ENCODE data around the gene FAM50B. TPM values are rescaled to one million over a fixed set of nuclear protein-coding genes. Genes with fewer than 3 reads are reported as not detected.

The FAM50B gene
- total RNA-seq, 1 experiment from 2014 or later = 3.3 TPM

GRCh38 chr6:3816251-3816650 is 32.9 kb upstream of the FAM50B start:
- H3K18ac ChIP-seq (ENCODE audit: insufficient read length, low read depth, low read length) = no peak overlapping the region
- no peak overlapping the region for H3K14ac ChIP-seq (ENCODE audit: insufficient read depth, low read length)
- no peak overlapping the region for H3K23ac ChIP-seq (ENCODE audit: insufficient read length, low read depth, low read length)
- no peaks in the 10 kb centered on the region for H3K27me3 ChIP-seq (ENCODE audit: insufficient read depth, low read length)
- Mint-ChIP-seq H3K4me1 (peaks cover 33 to 36% of the 10 kb centered on the region in 2 experiments), H3K9me3 (0 out of 5 replicates have a peak, but pooled peaks cover 0 to 2% of the 10 kb centered on the region in 2 experiments), H3K36me3 (ENCODE audit: insufficient read depth in 1 of 3, low read depth in 3 of 3) (no peaks in the 10 kb centered on the region; a peak in 2 of 7 replicates), H3K4me3 (no peak overlapping the region), H3K27me3 (ENCODE audit: low read depth) (peaks cover 10% of the 10 kb centered on the region), H3K27ac (no peak overlapping the region)
- H2AFZ ChIP-seq (ENCODE audit: low read length) = no peak overlapping the region
- no peak overlapping the region for H4K91ac ChIP-seq (ENCODE audit: insufficient read length, low read depth, low read length)
- H2BK12ac ChIP-seq (ENCODE audit: insufficient read length, low read depth, low read length) = no peak overlapping the region
- H3K79me1 ChIP-seq (ENCODE audit: insufficient read depth, low read depth, low read length, poor library complexity, severe bottlenecking) = no peaks in the 10 kb centered on the region
- H3T11ph ChIP-seq (ENCODE audit: low read length) = no peak overlapping the region
- H3K79me2 ChIP-seq (ENCODE audit: insufficient read depth, low read length) = no peaks in the 10 kb centered on the region
- H3K56ac ChIP-seq (ENCODE audit: insufficient read length, low read depth, low read length) = no peak overlapping the region
- TF ChIP-seq CTCF (conservative IDR thresholded peaks at IDR 0.05) = no peak
- H2BK20ac ChIP-seq (ENCODE audit: low read depth, low read length, poor library complexity, severe bottlenecking) = no peak overlapping the region
- no peak overlapping the region for H3K27ac ChIP-seq (ENCODE audit: insufficient read length, low read depth, low read length)
- H3K4ac ChIP-seq (ENCODE audit: low read depth, low read length) = no peak overlapping the region
- no peak overlapping the region for H3K9ac ChIP-seq (ENCODE audit: extremely low read depth, insufficient read length, low read length)
- no peaks in the 10 kb centered on the region for H3K23me2 ChIP-seq (ENCODE audit: insufficient read length, low read depth, low read length, poor library complexity, severe bottlenecking)
- no peak overlapping the region for H4K8ac ChIP-seq (replicated peaks; ENCODE audit: insufficient read length, low read depth, low read length)
- no peak overlapping the region for H4K5ac ChIP-seq (ENCODE audit: insufficient read length, low read depth, low read length)
- WGBS (ENCODE audit: extremely low coverage, insufficient read length, low lambda C conversion rate) = no CpG with 5 or more reads among the region's 2 CpGs
- H2BK120ac ChIP-seq (ENCODE audit: low read depth, low read length, poor library complexity, severe bottlenecking) = no peak overlapping the region
- no peak overlapping the region for H2BK5ac ChIP-seq (ENCODE audit: insufficient read length, low read length)
- H4K20me1 ChIP-seq (ENCODE audit: control insufficient read depth, insufficient read depth, insufficient read length) = no peaks in the 10 kb centered on the region
- H2AK5ac ChIP-seq (ENCODE audit: insufficient read length, low read length) = no peak overlapping the region
- no peak overlapping the region for H3K4me2 ChIP-seq (ENCODE audit: insufficient read depth, insufficient read length, low read length)
- peaks cover 11% of the 10 kb centered on the region for H3K4me1 ChIP-seq (ENCODE audit: insufficient read depth, low read length)
- H2BK15ac ChIP-seq (ENCODE audit: low read depth, low read length) = no peak overlapping the region
- DNase-seq = no peak
- H3K9me3 ChIP-seq (ENCODE audit: control insufficient read depth, low read depth, low read length) = no peaks in the 10 kb centered on the region
